ENCODE data around the gene SFSWAP.
A peak's percentile ranks its signal among the peaks of the same experiment; 100 is the strongest.
"Not testable (repeated sequence)": the region's sequence is repeated elsewhere in the genome, so short reads cannot be mapped to it uniquely, and the experiment has no call there.

The SFSWAP gene

DNA sequence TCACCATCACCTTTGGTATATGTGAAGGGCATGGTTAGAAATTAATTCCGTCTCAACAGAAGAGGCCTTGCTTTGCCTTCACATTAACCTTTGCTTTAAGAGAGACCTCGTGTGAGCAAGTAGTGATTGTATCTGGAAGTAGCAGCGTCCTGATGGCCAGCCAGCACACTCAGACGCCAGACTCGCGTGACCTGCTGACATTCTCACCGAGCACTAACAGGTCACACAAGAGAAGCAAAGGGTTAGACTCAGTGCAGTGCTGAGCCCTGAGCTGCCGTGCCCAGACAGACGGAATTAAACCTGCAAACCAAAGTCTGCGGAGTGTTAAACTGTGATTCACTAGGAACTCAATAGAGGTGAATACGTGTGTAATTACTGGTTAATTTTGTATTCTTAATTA, 77.2 kb downstream of the SFSWAP start:
- no peak for DNase-seq (ENCODE audit: low read depth)

GRCh38 chr12:131789638-131790037, 78.7 kb downstream of the SFSWAP start:
- no peak for DNase-seq (ENCODE audit: low read depth)

DNA sequence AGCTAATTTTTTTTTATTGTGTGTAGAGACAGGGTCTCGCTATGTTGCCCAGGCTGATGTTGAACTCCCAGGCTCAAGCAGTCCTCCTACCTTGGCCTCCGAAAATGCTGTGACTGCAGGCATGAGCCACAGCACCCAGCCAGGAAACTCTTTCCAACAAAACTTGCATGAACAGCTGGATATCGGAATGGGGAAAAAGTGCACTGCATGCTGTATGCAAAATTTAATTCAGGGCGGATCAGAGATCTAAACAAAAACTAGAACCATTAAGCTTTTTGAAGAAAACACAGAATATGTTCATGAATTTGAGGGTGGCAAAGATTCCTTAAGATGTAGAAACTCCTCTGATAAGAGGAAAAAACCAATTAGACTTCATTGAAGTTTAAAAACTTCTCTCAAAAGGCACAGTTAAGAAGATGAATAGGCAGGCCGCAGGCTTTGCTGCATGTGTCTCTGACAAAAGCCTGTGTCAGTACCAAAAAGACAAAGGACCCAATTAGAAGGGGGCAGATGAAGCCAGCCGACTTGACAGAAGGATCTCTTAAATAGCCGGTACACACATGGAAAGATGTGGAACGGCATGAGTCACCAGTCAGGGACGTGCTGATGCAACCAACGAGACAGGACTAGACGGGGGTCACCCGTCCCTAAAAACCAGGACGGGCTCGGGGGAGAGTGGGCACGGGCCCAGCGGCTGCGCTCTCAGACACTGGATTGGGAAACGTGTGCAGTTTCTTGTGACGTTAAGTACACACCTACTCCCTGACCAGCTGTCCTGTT, 82.5 kb downstream of the SFSWAP start:
- peak; percentile 16 for DNase-seq (ENCODE audit: low read depth)

GRCh38 chr12:131794061-131794460, 83.2 kb downstream of the SFSWAP start:
- DNase-seq (ENCODE audit: low read depth) = no peak

DNA sequence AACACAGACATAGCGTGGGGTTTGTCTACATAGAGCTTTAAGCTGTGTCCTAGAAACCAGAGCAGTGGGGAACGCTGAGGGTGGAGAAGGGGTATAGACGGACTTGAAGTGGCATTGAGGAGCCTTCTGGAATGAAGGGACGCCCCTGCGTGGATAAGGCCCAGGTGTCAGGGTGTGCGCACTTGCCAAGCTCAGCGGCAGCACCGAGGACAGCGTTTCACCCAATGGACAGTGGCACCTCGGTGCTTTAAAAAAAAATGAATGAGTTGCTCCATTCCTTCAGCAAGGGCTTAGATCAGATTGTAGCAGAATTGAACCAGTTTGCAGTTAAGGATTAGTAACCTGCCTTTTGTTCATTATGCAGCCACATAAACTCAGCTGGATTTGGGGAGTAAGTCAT, 83.7 kb downstream of the SFSWAP start:
- no peak for DNase-seq (ENCODE audit: low read depth)

GRCh38 chr12:131795064-131795463, 84.2 kb downstream of the SFSWAP start:
- no peak for DNase-seq (ENCODE audit: low read depth)

DNA sequence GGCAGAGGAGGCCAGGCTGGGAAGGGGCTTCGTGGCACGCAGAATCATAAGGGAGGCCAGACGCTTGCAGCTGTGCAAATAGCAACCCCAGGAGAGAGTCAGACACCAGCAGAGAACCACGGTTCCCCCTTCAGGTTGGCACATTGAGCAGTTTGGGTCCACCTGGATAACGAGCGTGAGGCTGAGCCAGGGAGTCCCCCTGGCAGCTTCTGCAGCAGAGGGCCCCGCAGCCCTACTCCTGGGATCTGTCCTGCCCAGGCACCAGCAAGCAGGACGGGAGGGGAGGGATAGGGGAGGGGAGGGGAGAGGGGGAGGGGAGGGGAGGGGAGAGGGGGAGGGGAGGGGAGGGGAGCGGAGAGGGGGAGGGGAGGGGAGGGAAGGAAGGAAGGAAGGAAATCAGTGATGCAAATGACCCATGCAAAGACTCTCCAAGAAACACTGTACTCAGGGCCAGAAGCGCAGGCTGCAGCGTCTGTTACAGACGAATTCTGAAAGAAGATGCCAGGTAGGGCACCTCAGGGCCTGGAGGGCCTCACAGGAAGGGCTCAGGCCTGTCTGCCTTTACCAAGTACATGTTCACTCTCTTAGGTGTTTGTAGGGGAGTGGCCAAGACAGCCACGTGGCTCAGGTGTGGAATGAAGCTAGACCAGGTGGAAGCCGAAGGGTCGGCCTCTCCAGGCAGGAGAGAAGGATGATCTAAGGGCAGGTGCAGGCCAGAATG, 85.0 kb downstream of the SFSWAP start:
- DNase-seq (ENCODE audit: low read depth) = no peak

- DNase-seq (ENCODE audit: low read depth) = no peak
Observed at GRCh38 chr12:131796411-131796736, 85.5 kb downstream of the SFSWAP start.

DNA sequence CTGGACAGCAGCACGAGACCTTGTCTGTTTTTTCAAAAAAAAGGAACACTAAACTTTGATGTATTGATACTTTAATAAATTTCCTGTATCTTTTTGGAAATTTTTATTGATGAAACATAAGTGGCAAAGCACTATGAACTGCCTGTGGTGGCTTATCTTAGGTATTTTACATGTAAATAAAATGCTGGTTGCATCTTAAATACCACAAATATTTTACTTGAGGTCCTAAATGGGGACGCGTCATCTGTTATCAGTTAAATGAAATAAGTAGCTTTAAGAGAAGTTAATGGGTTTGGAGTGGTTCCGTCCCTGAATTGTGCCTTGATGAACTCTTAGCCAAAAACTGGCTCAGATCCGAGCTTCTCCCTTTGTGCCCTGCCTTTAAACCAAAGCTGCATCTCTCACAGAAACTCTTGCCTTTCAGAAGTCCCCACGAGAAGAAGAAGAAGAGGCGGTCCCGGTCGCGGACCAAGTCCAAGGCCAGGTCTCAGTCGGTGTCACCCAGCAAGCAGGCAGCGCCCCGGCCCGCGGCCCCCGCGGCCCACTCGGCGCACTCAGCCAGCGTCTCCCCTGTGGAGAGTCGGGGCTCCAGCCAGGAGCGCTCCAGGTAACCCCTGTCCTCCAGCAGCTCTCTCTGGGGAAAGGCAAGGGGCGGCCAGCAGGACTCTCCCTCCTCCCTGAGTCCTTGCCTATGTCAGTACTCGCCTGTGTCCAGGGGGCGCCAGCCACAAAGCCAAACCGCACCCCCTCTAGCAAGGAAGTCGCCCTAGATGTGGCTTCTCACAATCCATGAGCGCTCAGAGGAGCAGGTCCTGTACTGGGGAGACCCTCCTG, 86.1 kb downstream of the SFSWAP start:
- DNase-seq (ENCODE audit: low read depth) = no peak

- DNase-seq (ENCODE audit: low read depth) = no peak
Observed at GRCh38 chr12:131797588-131797934, 86.7 kb downstream of the SFSWAP start.

DNA sequence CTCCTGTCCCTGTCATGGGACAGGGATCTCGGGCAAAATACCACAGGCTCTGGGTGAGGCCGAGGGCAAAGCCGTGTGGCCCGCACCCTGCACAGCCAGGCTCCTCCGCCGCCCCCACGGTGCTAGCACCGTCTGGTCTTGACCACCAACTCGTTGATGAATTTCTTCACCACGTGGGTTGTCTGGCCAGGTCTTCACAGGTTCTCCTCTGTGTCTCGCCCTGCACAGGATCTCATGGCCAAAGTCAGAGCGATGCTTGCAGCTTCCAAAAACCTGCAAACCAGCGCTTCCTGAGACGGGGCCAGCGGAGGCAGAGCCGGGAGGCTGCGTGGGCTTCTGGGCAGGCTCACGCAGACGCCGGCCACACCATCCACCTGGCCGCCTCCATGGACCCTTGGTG, 88.3 kb downstream of the SFSWAP start:
- DNase-seq (ENCODE audit: low read depth) = no peak

DNA sequence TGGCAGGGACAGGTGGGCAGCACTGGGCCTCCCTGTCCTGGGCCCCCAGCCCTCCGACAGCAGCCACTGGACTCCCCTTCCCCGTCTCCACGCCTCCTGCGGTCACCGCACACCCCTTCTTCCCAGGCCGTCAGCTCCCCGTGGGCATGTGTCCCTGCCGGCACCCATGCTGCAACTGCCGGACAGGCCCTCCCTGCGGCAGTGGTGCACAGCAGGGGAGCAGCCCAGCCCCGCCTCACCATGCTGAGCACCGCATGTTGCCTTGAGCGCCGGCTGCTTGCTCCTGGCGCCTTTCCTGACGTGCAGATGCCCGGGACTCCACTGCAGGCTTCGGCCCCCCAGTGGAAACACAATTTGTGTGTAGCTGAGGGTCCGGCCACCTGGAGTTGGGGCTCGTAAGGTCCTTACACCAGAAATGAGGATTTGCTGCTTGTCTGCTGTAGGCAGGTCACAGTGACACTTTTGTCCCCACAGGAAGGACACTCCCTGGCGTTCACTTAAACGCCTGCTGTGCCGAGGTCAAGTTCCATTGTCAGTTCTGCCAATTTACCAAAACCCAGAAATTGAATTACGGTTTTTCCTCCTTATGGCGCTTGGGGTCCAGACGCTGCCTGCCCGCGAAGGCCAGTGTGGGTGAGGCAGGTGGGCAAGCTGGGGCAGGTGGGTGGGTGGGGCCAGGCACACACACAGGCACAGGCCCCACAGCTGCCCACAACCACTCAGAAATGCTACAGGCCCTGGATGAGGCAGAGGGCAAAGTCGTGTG, 89.1 kb downstream of the SFSWAP start:
- no peak for DNase-seq (ENCODE audit: low read depth)

- DNase-seq (ENCODE audit: low read depth) = no peak
Observed at GRCh38 chr12:131800594-131801135, 89.8 kb downstream of the SFSWAP start.

DNA sequence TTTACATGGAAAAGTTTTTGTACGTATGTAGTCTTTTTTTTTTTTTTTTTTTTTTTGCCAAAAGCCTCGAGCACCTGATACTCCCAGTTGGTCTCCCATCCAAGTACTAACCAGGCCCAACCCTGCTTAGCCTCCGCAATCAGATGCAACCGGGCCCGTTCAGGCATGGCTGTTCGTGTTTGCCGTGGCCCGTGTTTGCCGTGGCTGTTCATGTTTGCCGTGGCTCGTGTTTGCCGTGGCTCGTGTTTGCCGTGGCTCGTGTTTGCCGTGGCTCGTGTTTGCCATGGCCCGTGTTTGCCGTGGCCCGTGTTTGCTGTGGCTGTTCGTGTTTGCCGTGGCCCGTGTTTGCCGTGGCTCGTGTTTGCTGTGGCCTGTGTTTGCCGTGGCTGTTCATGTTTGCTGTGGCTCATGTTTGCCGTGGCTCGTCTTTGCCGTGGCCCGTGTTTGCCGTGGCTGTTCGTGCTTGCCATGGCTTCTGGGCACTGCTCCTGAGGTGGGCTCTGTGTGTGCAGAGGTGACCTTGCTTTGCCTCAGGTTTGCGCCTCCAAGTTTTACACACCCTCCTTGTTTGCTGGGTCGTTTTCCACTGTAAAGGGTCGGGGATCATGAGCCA, 90.5 kb downstream of the SFSWAP start:
- DNase-seq (ENCODE audit: low read depth) = no peak

- no peak for DNase-seq (ENCODE audit: low read depth)
Observed at GRCh38 chr12:131803961-131804521, 93.2 kb downstream of the SFSWAP start.

DNA sequence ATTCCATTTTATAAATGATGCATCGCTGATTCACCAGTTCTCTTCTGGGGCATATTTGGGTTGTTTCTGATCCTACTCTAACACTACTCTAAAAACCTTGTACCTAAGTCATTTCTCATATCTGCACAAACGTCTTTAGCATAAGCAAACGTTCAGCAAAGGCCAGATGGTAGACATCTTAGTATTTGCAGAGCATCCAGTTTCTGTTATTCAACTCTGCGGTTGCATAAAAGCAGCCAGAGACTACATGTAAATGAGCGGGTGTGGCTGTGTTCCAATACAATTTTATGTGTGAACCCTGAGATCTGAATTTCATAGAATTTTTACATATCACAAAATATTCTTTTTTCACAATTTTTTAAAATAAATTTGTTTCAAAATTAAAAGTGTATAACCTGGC, 94.5 kb downstream of the SFSWAP start:
- DNase-seq (ENCODE audit: low read depth) = no peak

- DNase-seq (ENCODE audit: low read depth) = no peak
Observed at GRCh38 chr12:131806674-131807073, 95.8 kb downstream of the SFSWAP start.

- DNase-seq (ENCODE audit: low read depth) = no peak
Observed at GRCh38 chr12:131808744-131809371, 98.0 kb downstream of the SFSWAP start.

DNA sequence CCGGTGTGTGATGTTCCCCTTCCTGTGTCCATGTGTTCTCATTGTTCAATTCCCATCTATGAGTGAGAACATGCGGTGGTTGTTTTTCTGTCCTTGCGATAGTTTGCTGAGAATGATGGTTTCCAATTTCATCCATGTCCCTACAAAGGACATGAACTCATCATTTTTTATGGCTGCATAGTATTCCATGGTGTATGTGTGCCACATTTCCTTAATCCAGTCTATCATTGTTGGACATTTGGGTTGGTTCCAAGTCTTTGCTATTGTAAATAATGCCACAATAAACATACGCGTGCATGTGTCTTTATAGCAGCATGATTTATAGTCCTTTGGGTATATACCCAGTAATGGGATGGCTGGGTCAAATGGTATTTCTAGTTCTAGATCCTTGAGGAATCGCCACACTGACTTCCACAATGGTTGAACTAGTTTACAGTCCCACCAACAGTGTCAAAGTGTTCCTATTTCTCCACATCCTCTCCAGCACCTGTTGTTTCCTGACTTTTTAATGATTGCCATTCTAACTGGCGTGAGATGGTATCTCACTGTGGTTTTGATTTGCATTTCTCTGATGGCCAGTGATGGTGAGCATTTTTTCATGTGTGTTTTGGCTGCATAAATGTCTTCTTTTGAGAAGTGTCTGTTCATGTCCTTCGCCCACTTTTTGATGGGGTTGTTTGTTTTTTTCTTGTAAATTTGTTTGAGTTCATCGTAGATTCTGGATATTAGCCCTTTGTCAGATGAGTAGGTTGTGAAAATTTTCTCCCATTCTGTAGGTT, 98.8 kb downstream of the SFSWAP start:
- not testable (repeated sequence) for DNase-seq (ENCODE audit: low read depth)

GRCh38 chr12:131810726-131811125, 99.8 kb downstream of the SFSWAP start:
- no peak for DNase-seq (ENCODE audit: low read depth)

All from GM04504 (cell line).